GM21367 (cell line): ENCODE data around the gene SAMD13.

ENCODE experiments used
- ATAC-seq: cut with Tn5 transposase; IDR thresholded peaks from one replicate; pipeline ENCODE4 v1.9.1; 2021; ENCODE audit not compliant: unreplicated experiment

The SAMD13 gene

DNA sequence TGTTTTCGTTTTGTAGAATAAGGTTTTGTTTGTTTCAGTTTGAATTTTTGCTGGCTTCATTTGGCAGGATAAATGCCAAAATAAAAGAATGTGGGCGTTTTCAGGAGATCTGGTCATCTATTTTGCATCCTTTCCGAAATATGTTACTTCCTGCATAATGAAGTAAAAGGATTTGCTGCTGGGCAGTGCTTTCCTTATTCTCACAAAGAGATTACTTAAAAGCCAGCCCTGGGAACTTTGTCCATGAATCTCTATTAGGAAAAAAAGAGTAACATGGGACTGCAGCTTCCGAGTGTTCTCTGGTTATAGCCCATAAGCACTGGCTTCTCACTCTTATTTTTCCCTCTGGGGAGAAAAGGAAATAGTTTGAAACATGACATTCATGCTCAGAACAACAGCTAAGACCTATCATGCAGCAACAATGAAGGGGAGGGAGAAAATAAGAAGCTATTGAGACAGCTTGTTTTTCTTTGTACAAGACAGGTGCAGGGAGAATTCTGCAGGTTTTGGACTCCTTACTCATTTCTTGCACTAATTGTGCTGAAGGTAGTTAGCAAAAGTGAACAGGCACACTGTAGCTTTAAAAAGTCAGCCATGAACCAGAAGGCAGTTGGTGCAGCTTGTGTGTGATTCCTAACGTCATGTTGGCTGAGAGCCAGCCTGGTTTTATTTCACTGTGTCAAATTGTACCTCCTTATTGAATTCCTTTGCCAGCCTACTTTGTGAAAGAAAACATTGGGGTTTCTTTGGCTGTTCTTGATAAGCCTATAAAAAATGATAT lies at the start of gene SAMD13:
Gene SAMD13, plus strand, starts transcription at position 705 of the 781 bp plus-strand sequence. CDS start 1,527 bp downstream, outside the sequence.
- no peak for ATAC-seq

DNA sequence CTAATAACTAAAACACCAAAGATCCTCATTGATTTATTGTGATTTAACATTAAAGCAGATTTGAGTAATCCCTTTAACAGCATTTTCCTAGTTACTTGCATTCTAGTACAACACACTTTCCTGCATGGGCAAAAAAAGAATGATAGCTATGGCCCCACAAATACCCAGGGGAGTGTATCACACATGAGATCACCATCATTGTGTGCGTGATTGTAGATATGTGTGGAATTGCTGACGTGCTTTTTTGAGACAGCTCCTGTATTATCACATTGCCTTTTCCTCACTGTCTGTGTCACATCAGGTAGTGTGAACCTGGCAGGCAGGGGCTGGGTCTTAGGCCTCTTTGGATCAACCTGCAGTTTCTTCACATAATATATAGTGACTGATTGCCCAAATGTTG lies 48.5 kb upstream of the SAMD13 start:
- no peak for ATAC-seq

GRCh38 chr1:84253891-84254290 lies 47.6 kb upstream of the SAMD13 start:
- ATAC-seq, result no peak

DNA sequence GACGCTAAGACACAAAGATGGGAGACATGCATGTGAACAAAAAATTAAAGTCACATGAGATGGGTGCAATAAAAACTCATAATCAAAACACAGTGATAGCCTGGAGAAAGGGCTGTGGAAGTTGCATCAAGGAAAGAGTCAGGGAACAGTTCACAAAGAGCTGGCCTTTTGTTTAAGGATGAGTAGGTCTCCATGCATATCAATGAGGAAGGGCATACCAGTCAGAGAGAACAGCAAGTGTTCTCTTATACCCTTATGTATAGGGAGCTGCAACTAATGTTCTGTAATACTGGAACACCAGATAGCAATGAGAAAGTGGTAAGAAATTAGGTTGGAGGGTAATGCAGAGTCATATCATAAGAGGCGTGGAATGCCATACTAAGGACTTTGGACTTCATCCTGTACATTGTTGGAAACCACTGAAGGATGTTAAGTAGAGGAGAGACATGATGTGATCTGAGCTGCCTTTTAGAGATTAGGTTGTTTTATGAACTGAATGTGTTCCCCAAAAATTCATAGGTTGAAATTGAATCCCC lies 46.7 kb upstream of the SAMD13 start:
- ATAC-seq, result no peak

DNA sequence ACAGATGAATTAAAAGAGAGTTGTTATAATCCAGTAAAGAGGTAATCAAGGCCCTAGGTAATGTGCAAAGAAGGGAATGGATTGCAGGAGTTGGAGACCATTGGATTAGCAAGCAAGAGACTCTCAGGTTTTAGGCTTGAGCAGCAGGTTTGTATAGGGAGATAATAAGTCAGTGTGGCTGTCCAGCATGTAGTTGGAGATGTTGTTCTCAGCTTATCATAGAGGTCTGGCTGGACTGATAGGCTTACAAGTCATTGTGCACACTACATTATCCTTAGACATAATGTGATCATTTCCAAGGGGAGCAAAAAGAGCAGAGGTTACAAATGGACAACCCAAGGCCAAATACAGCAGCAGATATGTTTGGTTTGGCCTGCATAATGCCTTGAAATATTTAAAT lies 45.9 kb upstream of the SAMD13 start:
- ATAC-seq, result no peak

GRCh38 chr1:84257617-84258016 lies 43.9 kb upstream of the SAMD13 start:
- no peak for ATAC-seq

GRCh38 chr1:84259376-84259775 lies 42.1 kb upstream of the SAMD13 start:
- ATAC-seq, result no peak

- ATAC-seq, result no peak
Measured at GRCh38 chr1:84259989-84260388, 41.5 kb upstream of the SAMD13 start.

GRCh38 chr1:84260852-84261518 lies 40.5 kb upstream of the SAMD13 start:
- no peak for ATAC-seq

GRCh38 chr1:84264961-84265360 lies 36.5 kb upstream of the SAMD13 start:
- ATAC-seq, result no peak

DNA sequence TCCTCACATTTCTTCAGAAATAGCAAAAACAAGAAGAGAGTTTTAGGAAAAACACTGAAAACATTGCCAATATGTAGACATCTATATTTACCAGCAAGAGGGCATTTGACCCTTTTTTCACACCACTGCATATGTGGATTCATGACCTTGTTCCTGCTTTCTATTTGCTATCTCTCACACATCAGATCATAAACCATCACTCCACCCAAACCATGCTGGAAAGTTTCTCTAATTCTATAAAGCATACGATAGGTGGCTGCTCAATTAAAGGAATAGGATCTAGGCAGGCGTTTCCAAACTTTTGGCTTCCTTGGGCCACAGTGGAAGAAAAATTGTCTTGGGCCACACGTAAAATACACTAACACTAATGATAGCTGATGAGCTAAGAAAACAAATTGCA lies 35.6 kb upstream of the SAMD13 start:
- no peak for ATAC-seq

DNA sequence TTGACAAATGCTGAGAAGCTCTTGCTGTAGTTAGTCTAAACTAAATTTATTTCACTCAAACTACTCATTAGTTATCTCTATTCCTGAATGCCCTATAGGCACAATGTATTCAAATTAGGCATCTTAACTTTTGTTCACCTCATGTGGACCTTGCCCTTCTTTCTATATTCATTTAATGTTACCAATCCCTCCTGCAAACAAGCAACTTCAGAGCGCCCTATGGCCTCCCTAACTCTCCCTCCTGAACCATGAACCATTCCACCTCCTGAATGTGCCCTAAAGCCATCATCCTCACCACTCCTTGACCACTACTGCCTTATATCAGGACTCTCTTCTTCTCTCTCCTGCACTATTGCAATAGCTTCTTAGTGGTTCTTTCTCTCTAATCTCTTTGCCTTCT lies 34.8 kb upstream of the SAMD13 start:
- ATAC-seq, result no peak

- no peak for ATAC-seq
Measured at GRCh38 chr1:84267476-84267875, 34.0 kb upstream of the SAMD13 start.

DNA sequence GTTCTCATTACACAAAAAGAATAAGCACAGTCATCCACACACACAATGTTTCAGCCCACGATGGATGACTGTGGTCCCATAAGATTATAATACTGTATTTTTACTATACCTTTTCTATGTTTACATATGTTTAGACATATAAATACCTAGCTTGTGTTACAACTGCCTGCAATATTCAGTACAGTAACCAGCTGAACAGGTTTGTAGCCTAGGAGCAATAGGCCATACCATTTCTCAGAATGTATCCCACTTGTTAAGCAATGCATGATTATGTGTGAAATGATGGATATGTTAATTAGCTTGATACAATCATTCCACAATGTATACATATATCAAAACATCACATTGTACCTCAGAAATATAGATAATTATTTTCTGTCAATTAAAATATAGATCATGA lies 33.2 kb upstream of the SAMD13 start:
- no peak for ATAC-seq

DNA sequence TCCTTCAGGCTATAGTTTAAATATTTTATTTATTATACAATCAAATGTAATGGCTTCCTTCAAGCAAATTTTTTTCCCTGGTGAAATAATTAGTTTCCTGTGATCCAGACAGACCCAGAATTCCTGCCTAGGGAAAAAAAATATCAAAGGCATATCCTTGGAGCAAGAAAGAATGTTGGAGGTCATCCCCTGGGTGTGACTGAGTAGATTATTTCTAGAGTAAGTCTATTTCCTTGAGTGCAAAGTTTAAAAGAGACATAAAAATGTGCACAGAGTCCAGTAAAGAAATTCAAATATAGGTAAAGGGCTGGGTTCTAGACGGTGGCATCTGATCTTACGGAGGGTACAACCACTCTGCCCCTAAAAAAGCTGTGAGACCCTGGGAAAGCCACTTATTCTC lies 32.2 kb upstream of the SAMD13 start:
- ATAC-seq, result no peak

DNA sequence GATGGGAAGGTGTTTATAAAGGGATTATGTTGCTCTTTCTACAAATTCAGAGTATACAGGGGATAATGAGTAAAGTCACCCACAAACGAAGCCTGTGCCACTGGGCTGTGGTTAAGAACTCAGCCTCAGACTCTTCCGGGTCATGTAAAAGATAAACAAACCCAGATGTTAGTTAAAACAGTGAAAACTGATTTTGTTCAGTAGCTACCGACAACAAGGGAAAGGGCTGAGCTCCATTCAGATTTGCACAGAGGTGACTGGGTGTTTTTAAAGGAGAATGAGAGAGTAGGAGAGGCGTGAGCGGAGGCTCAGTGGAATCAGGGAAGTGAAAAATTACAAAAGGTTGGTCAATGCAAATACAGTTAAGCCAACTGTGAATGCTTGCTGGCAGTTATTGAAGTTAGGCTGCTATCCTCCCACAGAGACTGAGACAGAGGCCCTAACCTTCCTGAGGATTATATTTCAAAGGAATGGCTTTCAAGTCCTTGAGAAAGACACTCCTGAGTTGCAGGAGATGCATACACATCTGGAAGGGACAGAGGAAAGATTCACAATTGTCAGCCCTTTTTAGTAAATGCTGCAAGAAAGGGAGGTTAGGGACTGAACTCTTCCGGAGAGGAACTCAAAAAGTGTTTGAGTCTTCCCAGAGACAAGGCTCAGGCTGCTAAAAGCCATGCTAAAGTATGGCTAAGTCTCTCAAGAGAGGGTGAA lies 29.9 kb upstream of the SAMD13 start:
- peak; percentile 98 for ATAC-seq

- no peak for ATAC-seq
Measured at GRCh38 chr1:84272401-84272800, 29.1 kb upstream of the SAMD13 start.

GRCh38 chr1:84277343-84278059 lies 24.0 kb upstream of the SAMD13 start:
- ATAC-seq, result no peak

GRCh38 chr1:84278905-84279304 lies 22.6 kb upstream of the SAMD13 start:
- ATAC-seq, result no peak

GRCh38 chr1:84280912-84281311 lies 20.6 kb upstream of the SAMD13 start:
- ATAC-seq, result no peak

GRCh38 chr1:84282780-84283333 lies 18.7 kb upstream of the SAMD13 start:
- ATAC-seq, result no peak
